Activated T-helper 1 cell treated with anti-CD3 and anti-CD28 coated beads, Interleukin-12 subunit alpha, Interleukin-12 subunit beta, Interleukin-2, Interleukin-4 antibody, amounts not matched to agents 30 ng/mL and 10 ng/mL and 1 ng/mL, durations not matched to agents 14 hours and 24 hours and 36 hours (primary cell): ENCODE measurements around the gene NPIPA3. TPM values are rescaled to one million over a fixed set of nuclear protein-coding genes. Genes with fewer than 3 reads are reported as not detected.
"Not testable (repeated sequence)": the region's sequence is repeated elsewhere in the genome, so short reads cannot be mapped to it uniquely, and the experiment has no call there.

Experiments
- DNase-seq: peaks from one replicate; pipeline ENCODE4 v3.0.0; 2021; ENCODE audit warnings: low spot score
- H3K27ac Mint-ChIP-seq: one replicate; pipeline ENCODE4 v1.8.0; 2021; ENCODE audit warnings: mild to moderate bottlenecking, mixed read lengths
- H3K27me3 Mint-ChIP-seq: one replicate; pipeline ENCODE4 v1.8.0; 2022; ENCODE audit warnings: mild to moderate bottlenecking, moderate library complexity, mixed read lengths; ENCODE audit not compliant: insufficient read depth
- H3K36me3 Mint-ChIP-seq: one replicate; pipeline ENCODE4 v1.8.0; 2021; ENCODE audit warnings: low read depth, mixed read lengths
- H3K4me1 Mint-ChIP-seq: one replicate; pipeline ENCODE4 v1.8.0; 2021; ENCODE audit warnings: low read depth, mixed read lengths
- H3K4me3 Mint-ChIP-seq: one replicate; pipeline ENCODE4 v1.8.0; 2021; ENCODE audit warnings: mild to moderate bottlenecking, moderate library complexity, mixed read lengths
- H3K9me3 Mint-ChIP-seq: one replicate; pipeline ENCODE4 v1.8.0; 2021; ENCODE audit warnings: mixed read lengths
- intact Hi-C: fragments of 100-400 bp; cut with micrococcal nuclease; formaldehyde crosslinking; loops from one replicate; pipeline ENCODE4 v1.15.1; 2024
- total RNA-seq: library from RNA; stranded (reverse); gene quantifications from 2 replicates; pipeline ENCODE4 v1.2.3, GENCODE V29; 2022

NPIPA3 gene
- total RNA-seq, 1 donor from 2014 or later, result 2.1 TPM

GRCh38 chr16:14685870-14686793 is 17.1 kb upstream of the NPIPA3 start:
- H3K4me1 Mint-ChIP-seq, H3K4me3 Mint-ChIP-seq, DNase-seq, H3K27ac Mint-ChIP-seq, H3K9me3 Mint-ChIP-seq, H3K27me3 Mint-ChIP-seq, H3K36me3 Mint-ChIP-seq, intact Hi-C loops: not testable (repeated sequence)

GRCh38 chr16:14694129-14694528 is 9.1 kb upstream of the NPIPA3 start, which contains the start of gene PLA2G10:
Gene PLA2G10, minus strand, starts transcription at chr16:14694308. Its CDS starts 79 bp downstream, at chr16:14694229.
- H3K4me1 Mint-ChIP-seq, intact Hi-C loops, H3K9me3 Mint-ChIP-seq, H3K27ac Mint-ChIP-seq, H3K36me3 Mint-ChIP-seq, H3K27me3 Mint-ChIP-seq, DNase-seq, H3K4me3 Mint-ChIP-seq: not testable (repeated sequence)

GRCh38 chr16:14701859-14702258 is 1.4 kb upstream of the NPIPA3 start:
- H3K36me3 Mint-ChIP-seq, H3K9me3 Mint-ChIP-seq, H3K27me3 Mint-ChIP-seq, H3K27ac Mint-ChIP-seq, intact Hi-C loops, H3K4me3 Mint-ChIP-seq, H3K4me1 Mint-ChIP-seq, DNase-seq: not testable (repeated sequence)

DNA sequence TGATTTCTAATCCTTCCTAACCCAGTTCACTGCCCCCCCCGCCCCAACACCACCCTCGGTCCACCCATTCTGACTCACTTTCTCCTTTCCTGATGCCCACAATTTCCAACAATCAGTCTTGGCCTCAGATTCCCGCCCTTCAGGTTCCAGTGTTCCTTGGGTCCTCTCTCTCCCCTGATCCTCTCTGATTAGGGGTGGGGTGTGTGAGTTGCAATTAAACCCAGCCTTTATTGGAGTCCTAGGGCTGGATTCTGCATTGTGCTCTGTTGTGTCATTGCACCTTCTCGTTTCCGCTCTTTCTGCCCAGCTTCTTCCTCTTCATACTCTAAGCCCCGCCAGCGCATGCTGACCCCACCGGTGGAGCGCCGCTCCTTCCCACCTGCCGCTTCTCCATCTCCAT is 539 bp upstream of the NPIPA3 start:
- H3K4me1 Mint-ChIP-seq, H3K9me3 Mint-ChIP-seq, H3K4me3 Mint-ChIP-seq, DNase-seq, H3K27ac Mint-ChIP-seq, intact Hi-C loops, H3K36me3 Mint-ChIP-seq, H3K27me3 Mint-ChIP-seq: not testable (repeated sequence)

DNA sequence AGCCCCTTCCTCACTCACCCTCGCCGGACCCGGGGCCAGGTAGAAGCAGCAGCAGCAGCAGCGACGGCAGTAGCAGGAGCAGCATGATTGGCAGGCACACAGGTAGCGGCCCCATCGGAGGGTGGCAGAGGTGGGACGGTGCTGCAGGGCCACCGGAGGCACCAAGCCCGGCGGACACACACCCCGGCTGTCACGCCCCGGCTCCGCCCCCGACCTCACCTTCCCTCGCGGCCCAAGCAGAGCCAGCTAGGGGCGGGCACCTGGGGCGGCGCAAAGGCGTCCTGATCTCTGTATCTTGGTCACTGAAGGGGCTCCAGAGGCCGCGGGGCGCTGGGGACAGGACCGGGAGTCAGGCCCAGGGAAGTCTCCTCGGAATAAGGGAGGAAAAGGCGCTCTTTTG is 30.0 kb downstream of the NPIPA3 start:
- H3K9me3 Mint-ChIP-seq, DNase-seq, H3K27ac Mint-ChIP-seq, H3K4me1 Mint-ChIP-seq, H3K4me3 Mint-ChIP-seq, H3K36me3 Mint-ChIP-seq, H3K27me3 Mint-ChIP-seq, intact Hi-C loops: not testable (repeated sequence)

- H3K4me3 Mint-ChIP-seq, H3K27me3 Mint-ChIP-seq, intact Hi-C loops, DNase-seq, H3K27ac Mint-ChIP-seq, H3K9me3 Mint-ChIP-seq, H3K36me3 Mint-ChIP-seq, H3K4me1 Mint-ChIP-seq: not testable (repeated sequence)
Observed at GRCh38 chr16:14740832-14741385, 37.7 kb downstream of the NPIPA3 start.

DNA sequence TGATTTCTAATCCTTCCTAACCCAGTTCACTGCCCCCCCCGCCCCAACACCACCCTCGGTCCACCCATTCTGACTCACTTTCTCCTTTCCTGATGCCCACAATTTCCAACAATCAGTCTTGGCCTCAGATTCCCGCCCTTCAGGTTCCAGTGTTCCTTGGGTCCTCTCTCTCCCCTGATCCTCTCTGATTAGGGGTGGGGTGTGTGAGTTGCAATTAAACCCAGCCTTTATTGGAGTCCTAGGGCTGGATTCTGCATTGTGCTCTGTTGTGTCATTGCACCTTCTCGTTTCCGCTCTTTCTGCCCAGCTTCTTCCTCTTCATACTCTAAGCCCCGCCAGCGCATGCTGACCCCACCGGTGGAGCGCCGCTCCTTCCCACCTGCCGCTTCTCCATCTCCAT is 38.6 kb downstream of the NPIPA3 start:
- H3K27me3 Mint-ChIP-seq, H3K36me3 Mint-ChIP-seq, H3K4me3 Mint-ChIP-seq, H3K9me3 Mint-ChIP-seq, H3K27ac Mint-ChIP-seq, H3K4me1 Mint-ChIP-seq, DNase-seq, intact Hi-C loops: not testable (repeated sequence)

GRCh38 chr16:14742273-14743128 is 39.3 kb downstream of the NPIPA3 start, which contains the start of gene NPIPA2:
Gene NPIPA2, plus strand, starts transcription at chr16:14742533. Its CDS starts 5,533 bp downstream, at chr16:14748066.
- H3K9me3 Mint-ChIP-seq, H3K27ac Mint-ChIP-seq, H3K4me3 Mint-ChIP-seq, H3K27me3 Mint-ChIP-seq, intact Hi-C loops, DNase-seq, H3K36me3 Mint-ChIP-seq, H3K4me1 Mint-ChIP-seq: not testable (repeated sequence)

DNA sequence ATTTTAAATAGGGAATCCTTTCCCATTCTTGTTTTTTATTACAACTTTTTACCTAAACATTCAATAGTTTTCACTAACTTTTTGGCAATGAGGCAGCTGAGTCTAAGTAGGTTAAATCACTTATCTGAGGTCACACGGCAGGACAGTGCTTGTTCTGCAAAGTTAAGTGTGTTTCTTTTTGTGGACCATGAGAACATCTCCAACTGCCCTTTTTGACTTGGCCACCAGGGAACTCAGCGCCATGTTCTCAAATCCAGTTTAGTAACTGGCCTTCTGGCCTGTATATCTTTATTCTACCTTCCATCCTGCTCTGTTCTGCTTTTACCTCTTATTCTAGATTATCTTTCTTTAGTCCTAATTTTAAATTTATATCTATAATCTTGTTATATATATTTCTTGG is 70.4 kb downstream of the NPIPA3 start:
- intact Hi-C loops, H3K9me3 Mint-ChIP-seq, DNase-seq, H3K4me3 Mint-ChIP-seq, H3K4me1 Mint-ChIP-seq, H3K27me3 Mint-ChIP-seq, H3K27ac Mint-ChIP-seq, H3K36me3 Mint-ChIP-seq: not testable (repeated sequence)

DNA sequence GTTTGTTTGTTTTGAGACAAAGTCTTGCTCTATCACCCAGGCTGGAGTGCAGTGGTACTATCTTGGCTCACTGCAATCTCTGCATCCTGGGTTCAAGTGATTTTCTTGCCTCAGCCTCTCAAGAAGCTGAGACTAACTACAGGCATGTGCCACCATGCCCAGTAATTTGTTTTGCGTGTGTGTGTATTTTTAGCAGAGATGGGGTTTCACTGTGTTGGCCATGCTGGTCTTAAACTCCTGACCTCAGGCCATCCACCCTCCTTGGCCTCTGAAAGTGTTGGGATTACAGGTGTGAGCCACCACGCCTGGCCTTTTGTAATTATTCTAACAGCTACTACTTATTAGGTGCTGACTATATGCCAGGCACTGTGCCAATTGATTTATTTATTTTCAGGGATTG is 72.4 kb downstream of the NPIPA3 start:
- H3K9me3 Mint-ChIP-seq, H3K36me3 Mint-ChIP-seq, H3K4me1 Mint-ChIP-seq, H3K27ac Mint-ChIP-seq, DNase-seq, H3K4me3 Mint-ChIP-seq, H3K27me3 Mint-ChIP-seq, intact Hi-C loops: not testable (repeated sequence)
